GM19438 (cell line): ENCODE results near the gene DPY19L3.
"Not testable (repeated sequence)": the region's sequence is repeated elsewhere in the genome, so short reads cannot be mapped to it uniquely, and the experiment has no call there.

ENCODE experiments used
- ATAC-seq: cut with Tn5 transposase; IDR thresholded peaks from one replicate; pipeline ENCODE4 v1.9.1; 2021; ENCODE audit warnings: low read depth; ENCODE audit not compliant: unreplicated experiment

Gene DPY19L3

DNA sequence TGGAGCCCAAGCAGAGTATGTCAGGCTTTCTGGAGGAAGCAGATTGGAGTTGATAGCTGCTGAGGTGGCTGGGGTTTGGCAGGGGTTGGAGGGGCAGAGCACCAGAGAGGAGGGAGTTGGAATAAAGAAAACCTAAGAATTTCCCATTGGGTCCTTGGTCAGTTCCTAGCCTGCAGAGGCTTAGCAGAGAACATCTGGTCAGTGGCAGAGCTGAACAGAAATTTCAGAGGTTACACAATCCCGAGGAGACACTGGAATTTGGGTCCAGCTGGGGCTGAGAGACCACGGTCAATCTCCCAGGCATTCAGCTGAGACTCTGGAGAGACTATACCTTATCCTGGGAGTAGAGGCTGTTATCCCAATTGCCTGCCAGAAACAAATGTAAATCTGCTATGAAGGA, 84.4 kb downstream of the DPY19L3 start:
- ATAC-seq: no peak

GRCh38 chr19:32497391-32497790, 91.8 kb downstream of the DPY19L3 start:
- no peak for ATAC-seq

- ATAC-seq: no peak
Observed at GRCh38 chr19:32498648-32499200, 93.2 kb downstream of the DPY19L3 start.

DNA sequence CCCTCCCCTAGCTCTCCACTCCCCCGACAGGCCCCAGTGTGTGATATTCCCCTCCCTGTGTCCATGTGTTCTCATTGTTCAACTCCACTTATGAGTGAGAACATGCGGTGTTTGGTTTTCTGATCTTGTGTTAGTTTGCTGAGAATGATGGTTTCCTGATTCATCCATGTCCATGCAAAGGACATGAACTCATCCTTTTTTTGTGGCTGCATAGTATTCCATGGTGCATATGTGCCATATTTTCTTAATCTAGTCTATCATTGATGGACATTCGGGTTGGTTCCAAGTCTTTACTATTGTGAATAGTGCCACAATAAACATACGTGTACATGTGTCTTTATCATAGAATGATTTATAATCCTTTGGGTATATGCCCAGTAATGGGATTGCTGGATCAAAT, 106.9 kb downstream of the DPY19L3 start:
- ATAC-seq: not testable (repeated sequence)

DNA sequence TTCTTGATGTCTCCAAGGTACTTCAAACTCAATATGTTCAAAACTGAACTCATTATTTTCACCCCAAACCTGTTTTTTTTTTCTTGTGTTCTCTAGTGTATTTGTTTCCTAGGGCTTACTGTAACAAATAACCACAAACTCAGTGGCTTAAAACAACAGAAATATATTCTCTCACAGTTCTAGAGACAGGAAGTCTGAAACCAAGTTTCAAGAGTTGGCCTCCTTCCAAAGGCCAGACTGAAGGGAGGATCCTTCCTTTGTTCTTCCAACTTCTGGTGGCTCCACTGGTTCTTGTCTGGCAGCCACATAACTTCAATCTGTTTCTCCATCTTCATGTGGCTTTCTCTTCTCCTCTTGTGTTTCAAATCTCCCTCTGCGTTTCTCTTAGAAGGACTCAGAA, 113.5 kb downstream of the DPY19L3 start:
- ATAC-seq: no peak

DNA sequence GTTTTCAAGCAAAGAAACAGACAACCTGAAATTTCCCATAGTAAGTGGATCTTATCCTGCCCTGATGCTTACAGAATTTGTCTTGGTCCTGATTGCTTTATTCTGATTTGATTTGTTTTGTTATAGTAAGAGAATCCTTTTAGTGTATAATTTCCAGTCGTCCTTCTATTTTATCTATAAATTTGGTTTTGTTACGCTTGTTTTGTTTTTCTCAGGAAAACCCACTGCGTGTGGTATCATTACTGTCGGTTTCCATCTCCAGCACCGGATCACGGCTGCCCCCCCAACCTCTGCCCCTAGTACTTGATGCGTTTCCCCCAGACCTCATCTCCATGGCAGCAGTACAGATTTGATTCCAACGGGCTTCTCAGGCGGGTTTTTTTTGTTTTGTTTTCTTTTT, 117.4 kb downstream of the DPY19L3 start:
- no peak for ATAC-seq

DNA sequence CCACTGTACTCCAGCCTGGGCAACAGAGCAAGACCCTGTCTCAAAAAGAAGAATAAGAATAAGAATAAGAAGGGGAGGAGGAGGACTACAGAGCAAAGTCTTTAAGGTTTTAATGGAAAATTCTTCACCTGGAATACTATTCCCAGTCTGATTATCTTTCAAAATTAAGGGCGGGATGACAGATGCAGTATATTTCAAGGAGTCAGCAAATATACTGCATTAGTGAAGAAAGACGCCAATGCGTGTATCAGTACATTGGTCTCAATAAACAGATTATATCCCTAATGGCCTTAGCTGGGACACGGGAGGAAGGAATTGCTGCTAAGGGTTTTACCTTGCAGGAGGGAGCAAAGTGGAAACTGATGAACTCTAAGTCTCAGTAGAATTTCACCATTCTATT, 121.3 kb downstream of the DPY19L3 start:
- ATAC-seq: no peak

GRCh38 chr19:32530773-32531172, 125.2 kb downstream of the DPY19L3 start:
- ATAC-seq: no peak

DNA sequence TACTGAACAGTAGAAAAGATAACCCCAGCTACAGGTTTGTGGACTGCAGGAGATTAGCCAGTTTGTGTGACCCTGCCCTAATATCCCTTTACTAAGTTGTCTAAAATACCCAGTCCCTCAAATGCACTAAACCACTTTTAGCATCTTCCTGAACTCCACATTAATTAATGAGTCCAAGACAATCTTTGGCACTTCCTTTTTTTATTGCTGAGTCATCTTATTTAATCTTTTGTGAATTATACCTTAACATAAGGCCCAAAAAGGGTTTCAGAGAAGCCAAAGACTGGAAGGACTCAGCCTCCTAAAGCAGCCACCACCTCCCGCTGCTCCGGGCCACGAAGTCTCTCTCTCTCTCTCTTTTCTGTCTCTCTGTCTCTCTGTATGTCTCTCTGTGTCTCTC, 126.7 kb downstream of the DPY19L3 start:
- ATAC-seq: no peak
